UCSD-AML1 (cell line): ENCODE measurements around the gene ERP29.
"Not testable (repeated sequence)": the region's sequence is repeated elsewhere in the genome, so short reads cannot be mapped to it uniquely, and the experiment has no call there.

Source experiments
- DNase-seq: peaks from one replicate; lab custom pipeline; 2025; ENCODE audit not compliant: unreplicated experiment; lab: John Stamatoyannopoulos, UW

ERP29 gene

GRCh38 chr12:112032292-112032691 lies 19.1 kb downstream of the ERP29 start:
- no peak for DNase-seq

- DNase-seq = no peak
Measured at GRCh38 chr12:112035219-112035785, 22.1 kb downstream of the ERP29 start.

GRCh38 chr12:112036614-112037013 lies 23.4 kb downstream of the ERP29 start:
- DNase-seq = not testable (repeated sequence)

- no peak for DNase-seq
Measured at GRCh38 chr12:112046003-112046402, 32.8 kb downstream of the ERP29 start.

- DNase-seq = no peak
Measured at GRCh38 chr12:112049351-112049750, 36.1 kb downstream of the ERP29 start.

GRCh38 chr12:112061137-112061536 lies 47.9 kb downstream of the ERP29 start:
- DNase-seq = no peak

GRCh38 chr12:112063273-112063672 lies 50.0 kb downstream of the ERP29 start:
- DNase-seq = no peak

- no peak for DNase-seq
Measured at GRCh38 chr12:112066566-112066965, 53.3 kb downstream of the ERP29 start.
